GM21529 (cell line): ENCODE measurements around the gene EPHX1.
"Not testable (repeated sequence)": the region's sequence is repeated elsewhere in the genome, so short reads cannot be mapped to it uniquely, and the experiment has no call there.

ENCODE experiments used
- ATAC-seq: cut with Tn5 transposase; IDR thresholded peaks from one replicate; pipeline ENCODE4 v1.9.1; 2021; ENCODE audit not compliant: unreplicated experiment

EPHX1 gene

GRCh38 chr1:225809842-225810578 lies at the start of gene EPHX1:
TSS of gene EPHX1 (plus strand) at chr1:225810124. CDS start at chr1:225828730, 18,606 bp downstream.
- ATAC-seq, result peak; percentile 97

DNA sequence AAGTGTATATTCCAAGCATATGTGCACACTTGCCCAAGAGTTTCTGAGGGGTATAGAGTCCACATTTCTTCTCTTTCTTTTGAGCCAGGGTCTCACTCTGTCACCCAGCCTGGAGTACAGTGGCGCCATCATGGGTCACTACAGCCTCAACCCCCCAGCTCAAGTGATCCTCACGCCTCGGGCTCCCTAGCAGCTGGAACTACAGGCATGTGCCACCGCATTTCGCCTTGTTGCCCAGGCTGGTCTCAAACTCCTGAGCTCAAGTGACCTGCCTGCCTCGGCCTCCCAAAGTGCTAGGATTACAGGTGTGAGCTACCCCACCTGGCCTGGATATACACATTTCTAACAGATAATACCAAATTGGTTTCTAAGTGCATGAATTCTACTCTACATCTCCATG lies 49.4 kb upstream of the EPHX1 start:
- ATAC-seq, result no peak

DNA sequence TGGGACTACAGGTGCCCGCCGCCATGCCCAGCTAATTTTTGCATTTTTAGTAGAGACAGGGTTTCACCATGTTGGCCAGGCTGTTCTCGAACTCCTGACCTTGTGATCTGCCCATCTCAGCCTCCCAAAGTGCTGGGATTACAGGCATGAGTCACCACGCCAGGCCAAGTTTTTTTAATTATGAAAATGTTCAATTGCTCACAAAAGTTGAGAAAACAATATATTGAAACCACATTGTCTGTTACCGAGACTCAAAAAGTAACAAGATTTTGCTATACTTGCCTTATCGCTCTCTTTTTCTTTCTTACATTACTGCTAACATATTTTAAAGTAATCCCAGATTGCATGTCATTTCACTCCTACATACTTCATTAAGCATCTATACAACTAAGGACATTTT lies 48.5 kb upstream of the EPHX1 start:
- not testable (repeated sequence) for ATAC-seq

- ATAC-seq, result no peak
Measured at GRCh38 chr1:225762002-225762441, 47.9 kb upstream of the EPHX1 start.

- ATAC-seq, result no peak
Measured at GRCh38 chr1:225762444-225762843, 47.5 kb upstream of the EPHX1 start.

- ATAC-seq, result no peak
Measured at GRCh38 chr1:225763716-225764548, 46.0 kb upstream of the EPHX1 start.

DNA sequence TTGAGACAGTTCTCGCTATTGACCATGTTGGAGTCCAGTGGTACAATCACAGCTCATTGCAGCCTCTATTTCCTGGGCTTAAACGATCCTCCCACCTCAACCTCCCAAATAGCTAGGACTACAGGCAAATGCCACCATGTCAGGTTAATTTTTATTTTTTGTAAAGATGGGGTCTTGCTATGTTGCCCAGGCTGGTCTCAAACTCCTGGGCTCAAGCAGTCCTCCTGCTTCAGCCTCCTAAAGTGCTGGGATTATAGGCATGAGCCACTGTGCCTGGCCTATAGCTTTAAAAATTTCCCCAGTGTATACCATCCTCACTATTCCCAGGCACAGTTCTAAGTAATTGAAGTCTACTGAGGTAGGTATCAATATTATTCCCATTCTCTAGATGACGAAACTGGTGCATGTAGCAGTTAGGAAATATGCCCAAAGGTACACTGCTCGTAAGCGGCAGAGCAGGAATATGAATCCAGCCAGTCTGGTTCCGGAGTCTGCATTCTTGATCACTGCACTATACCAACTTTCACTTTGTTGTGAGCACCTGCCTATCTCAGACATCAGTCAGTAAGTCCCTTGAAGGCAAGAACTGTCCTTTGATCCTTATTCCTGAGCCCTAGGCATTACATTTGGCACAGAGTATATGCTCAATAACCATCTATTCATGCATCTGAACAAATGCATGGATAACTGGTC lies 43.8 kb upstream of the EPHX1 start:
- no peak for ATAC-seq

DNA sequence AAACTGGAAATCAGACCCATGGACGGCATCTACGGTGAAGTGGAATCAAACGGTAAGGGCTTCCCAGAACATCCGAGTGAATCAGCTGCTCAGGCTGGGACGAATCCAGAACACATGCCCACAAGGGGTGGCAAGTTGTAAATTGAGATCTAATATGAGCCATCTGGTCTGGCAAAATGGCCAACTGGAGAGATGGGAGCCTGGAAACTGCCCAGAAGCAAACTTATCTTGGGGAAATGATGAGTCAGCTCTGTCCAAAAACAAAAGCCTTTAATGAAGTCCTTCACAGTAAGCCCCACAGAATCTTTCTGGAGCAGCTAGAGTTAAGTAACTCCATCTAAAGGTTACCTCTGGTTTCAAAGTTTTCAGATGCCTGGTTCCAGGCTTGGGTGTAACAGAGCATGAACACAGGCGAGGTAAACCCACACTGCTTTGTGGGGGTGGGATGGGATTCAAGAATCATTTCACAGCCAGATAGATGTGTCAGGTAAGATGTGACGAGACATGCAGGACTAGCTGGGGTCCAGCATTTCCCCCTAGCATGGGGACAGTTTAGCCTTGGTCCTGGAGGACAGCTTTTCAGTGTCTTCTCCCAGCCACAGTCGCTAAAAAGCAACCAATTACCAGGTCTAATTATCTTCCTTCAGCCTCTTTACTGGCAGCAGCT lies 42.8 kb upstream of the EPHX1 start:
- no peak for ATAC-seq

DNA sequence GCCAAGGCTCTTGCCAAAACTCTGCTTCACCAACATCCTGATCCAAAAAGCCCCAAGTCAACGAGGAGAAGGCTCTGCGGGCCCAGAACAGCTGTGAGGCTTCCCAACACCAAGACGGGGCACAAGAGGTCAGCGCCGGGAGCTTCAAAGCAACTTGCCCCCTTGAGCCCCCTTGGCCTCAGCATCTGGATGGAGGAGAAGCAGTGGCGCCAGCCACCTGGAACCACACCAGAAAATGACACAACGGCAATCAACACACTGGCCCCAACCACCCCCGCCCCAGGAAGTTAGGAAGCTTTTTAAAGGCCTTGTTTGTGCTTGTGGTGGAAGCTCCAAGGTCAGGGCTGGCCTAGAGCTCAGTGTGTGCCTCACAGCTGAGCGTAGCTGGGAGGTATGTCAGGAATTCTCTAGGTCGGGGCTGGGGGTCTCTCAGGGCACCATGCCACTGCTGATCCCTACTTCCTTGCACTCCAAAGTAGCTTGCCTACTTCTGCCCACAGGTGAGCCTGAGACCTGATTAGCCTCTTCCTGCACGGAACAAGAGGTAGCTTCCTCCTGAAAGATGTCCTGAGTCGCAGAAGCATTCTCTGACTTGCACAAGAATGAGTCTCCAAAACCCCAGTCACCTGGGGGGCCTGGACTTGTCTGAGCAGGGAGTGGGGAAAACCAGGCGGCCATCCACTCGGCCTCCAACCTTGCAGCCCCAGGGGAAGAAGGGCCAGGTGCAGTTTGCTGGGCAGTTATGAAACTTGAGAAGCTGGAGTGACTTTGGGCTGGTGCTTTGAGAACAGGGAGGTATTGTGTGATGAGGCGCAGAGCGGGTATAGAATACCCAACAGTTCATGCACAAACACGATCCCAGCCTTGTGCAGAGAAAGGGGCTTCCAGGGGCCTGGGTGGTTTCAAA lies 42.0 kb upstream of the EPHX1 start:
- ATAC-seq, result no peak

- ATAC-seq, result no peak
Measured at GRCh38 chr1:225768662-225769426, 41.1 kb upstream of the EPHX1 start.

DNA sequence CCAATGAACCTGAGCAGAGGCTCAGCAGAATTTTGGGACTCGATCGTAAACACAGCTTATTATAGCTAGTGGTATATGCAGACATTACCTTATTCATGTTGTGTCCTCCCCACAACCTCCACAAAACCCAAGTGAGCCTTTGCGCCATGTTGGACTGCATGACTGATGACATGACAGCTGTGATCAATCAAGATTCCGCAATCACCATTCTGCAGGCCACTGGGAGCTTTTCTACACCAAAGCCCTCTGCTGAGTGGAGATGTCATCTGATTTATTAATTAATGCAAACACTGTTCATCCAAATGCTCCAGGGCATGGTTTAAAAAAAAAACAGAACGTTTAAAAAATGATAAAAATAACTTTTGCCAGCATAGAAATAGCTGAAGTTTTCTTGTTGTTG lies 40.2 kb upstream of the EPHX1 start:
- ATAC-seq, result no peak

- ATAC-seq, result no peak
Measured at GRCh38 chr1:225770561-225771248, 39.2 kb upstream of the EPHX1 start.

DNA sequence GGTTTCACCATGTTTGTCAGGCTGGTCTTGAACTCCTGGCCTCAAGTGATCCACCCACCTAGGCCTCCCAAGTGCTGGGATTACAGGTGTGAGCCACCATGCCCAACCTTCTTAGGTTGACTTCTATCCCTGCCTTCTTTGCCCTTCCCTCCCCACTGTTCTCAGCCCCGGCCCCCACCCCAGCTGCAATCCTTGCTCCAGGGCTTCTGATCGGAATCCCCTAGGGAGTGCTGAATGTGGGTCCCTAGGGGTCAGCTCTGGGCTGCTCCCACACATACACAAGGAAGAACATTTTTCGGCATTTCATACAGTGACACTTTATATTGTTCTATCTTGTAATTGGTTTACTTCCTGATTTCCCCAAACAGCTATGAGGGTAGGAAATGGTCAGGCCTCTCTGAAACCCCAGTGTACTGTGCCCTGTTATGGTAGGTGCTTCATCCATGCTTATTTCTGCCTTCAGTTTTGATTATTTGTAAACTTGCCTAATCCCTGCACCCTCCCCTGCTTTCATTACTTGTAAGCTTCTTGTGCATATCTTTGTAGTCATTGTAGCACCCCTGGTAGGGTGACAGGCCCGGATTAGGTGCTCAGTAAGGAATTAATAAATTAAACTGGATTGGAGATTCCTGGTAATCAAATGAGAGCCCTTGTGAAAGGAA lies 38.1 kb upstream of the EPHX1 start:
- ATAC-seq, result no peak

GRCh38 chr1:225772323-225772768 lies 37.6 kb upstream of the EPHX1 start:
- peak; percentile 49 for ATAC-seq

- ATAC-seq, result no peak
Measured at GRCh38 chr1:225772848-225773247, 37.1 kb upstream of the EPHX1 start.

- ATAC-seq, result no peak
Measured at GRCh38 chr1:225774281-225775147, 35.4 kb upstream of the EPHX1 start.

GRCh38 chr1:225776294-225776693 lies 33.6 kb upstream of the EPHX1 start:
- no peak for ATAC-seq
